BLaER1 (cell line): ENCODE results near the gene SUPT20HL1.
"Not testable (repeated sequence)": the region's sequence is repeated elsewhere in the genome, so short reads cannot be mapped to it uniquely, and the experiment has no call there.

Experiments
- H3K27ac ChIP-seq: shearing (Covaris generic); formaldehyde crosslinking; 2 replicates; pipeline ENCODE4 v1.8.1; 2022
- H3K27me3 ChIP-seq: shearing (Covaris generic); formaldehyde crosslinking; 2 replicates; pipeline ENCODE4 v1.8.1; 2022
- H3K36me3 ChIP-seq: shearing (Covaris generic); formaldehyde crosslinking; 2 replicates; pipeline ENCODE4 v1.8.1; 2022
- H3K4me1 ChIP-seq: shearing (Covaris generic); formaldehyde crosslinking; 2 replicates; pipeline ENCODE4 v1.8.1; 2022
- H3K4me2 ChIP-seq: shearing (Covaris generic); formaldehyde crosslinking; 2 replicates; pipeline ENCODE4 v1.8.1; 2022
- H3K4me3 ChIP-seq: shearing (Covaris generic); formaldehyde crosslinking; 2 replicates; pipeline ENCODE4 v1.8.1; 2022
- H3K9ac ChIP-seq: shearing (Covaris generic); formaldehyde crosslinking; 2 replicates; pipeline ENCODE4 v1.8.1; 2022
- H3K9me3 ChIP-seq: shearing (Covaris generic); formaldehyde crosslinking; 2 replicates; pipeline ENCODE4 v1.8.1; 2022
- H4K20me1 ChIP-seq: shearing (Covaris generic); formaldehyde crosslinking; 2 replicates; pipeline ENCODE4 v1.8.1; 2022
- Cebpa-rat ChIP-seq: shearing (Covaris generic); IDR thresholded peaks from 2 replicates; pipeline ENCODE4 v1.8.1; 2022

Gene SUPT20HL1

GRCh38 chrX:24377911-24378468, 17.6 kb downstream of the SUPT20HL1 start:
- no peaks in the 10 kb centered on the region for H3K9me3 ChIP-seq
- no peak overlapping the region for H3K9ac ChIP-seq
- no peaks in the 10 kb centered on the region for H3K27me3 ChIP-seq
- H3K27ac ChIP-seq = no peak overlapping the region
- H3K4me2 ChIP-seq = no peak overlapping the region
- no peak overlapping the region for H3K4me3 ChIP-seq
- no peaks in the 10 kb centered on the region for H3K36me3 ChIP-seq
- no peak for TF ChIP-seq Cebpa-rat
- no peaks in the 10 kb centered on the region for H4K20me1 ChIP-seq
- no peaks in the 10 kb centered on the region for H3K4me1 ChIP-seq

- no peak overlapping the region for H3K4me2 ChIP-seq
- H3K27me3 ChIP-seq = no peaks in the 10 kb centered on the region
- no peaks in the 10 kb centered on the region for H4K20me1 ChIP-seq
- no peak overlapping the region for H3K27ac ChIP-seq
- H3K4me3 ChIP-seq = no peak overlapping the region
- no peaks in the 10 kb centered on the region for H3K4me1 ChIP-seq
- no peak overlapping the region for H3K9ac ChIP-seq
- no peaks in the 10 kb centered on the region for H3K36me3 ChIP-seq
- no peak for TF ChIP-seq Cebpa-rat
- H3K9me3 ChIP-seq = no peaks in the 10 kb centered on the region
Observed at GRCh38 chrX:24378706-24379105, 18.3 kb downstream of the SUPT20HL1 start.

DNA sequence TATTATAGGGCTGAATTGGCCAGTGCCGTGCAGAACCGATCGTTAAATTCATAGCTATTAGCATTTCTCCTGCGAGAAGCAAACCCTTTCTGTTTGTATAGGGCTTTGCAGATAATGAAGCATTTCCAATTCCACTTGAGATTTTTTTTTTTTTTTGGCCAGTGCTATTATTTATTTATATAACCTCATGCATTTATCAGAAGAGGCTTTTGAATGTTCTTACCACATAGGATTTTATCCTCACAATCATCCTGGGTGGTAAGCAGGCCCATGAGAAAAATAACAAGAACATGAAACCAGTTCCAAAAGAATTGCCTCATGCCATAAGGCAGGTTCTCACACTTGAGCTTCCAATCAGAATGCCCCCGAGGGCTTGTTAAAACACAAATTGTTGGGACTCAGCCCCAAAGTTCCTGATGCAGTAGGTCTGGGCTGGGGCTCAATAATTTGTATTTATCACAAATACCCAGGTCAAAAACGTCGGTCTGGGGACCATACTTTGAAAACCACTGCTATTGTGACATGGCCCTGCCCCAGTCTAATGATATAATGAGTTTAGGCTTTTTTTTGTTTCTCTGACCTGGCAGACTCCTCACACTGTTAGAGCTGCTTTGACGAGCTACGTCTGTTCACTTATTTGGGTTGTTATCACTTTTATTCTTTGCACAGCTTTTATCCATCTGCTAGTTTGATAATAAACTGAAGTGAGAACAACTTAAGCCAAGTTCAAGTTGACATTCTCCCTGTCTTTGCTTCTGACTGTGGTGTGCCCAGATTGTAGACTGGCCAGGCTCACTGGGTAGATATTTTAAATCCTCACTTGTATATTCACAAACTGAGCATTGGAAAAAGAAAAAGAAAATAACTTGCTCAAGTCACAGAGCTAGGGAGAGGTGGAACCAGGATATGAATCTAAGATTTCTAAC, 20.1 kb downstream of the SUPT20HL1 start:
- Histone ChIP-seq H3K4me3 (no peak overlapping the region), H3K9me3 (no peaks in the 10 kb centered on the region), H4K20me1 (no peaks in the 10 kb centered on the region), H3K4me2 (no peak overlapping the region), H3K9ac (no peak overlapping the region), H3K36me3 (no peaks in the 10 kb centered on the region), H3K27me3 (no peaks in the 10 kb centered on the region), H3K27ac (no peak overlapping the region), H3K4me1 (no peaks in the 10 kb centered on the region)
- TF ChIP-seq Cebpa-rat = no peak

DNA sequence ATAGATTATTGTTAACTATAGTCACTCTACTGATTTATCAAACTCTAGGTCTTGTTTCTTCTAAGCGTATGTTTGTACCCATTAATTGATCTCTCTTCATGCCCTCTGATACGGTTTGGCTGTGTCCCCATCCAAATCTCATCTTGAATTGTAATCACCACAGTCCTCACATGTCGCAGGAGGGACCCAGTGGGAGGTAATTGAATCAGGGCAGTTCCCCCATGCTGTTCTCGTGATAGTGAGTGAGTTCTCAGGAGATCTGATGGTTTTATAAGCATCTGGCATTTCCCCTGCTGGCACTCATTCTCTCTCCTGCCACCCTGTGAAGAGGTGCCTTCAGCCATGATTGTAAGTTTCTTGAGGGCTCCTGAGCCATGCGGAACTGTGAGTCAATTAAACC, 21.9 kb downstream of the SUPT20HL1 start:
- not testable (repeated sequence) for H3K4me1 ChIP-seq, H3K4me3 ChIP-seq, H4K20me1 ChIP-seq

GRCh38 chrX:24387724-24388123, 27.3 kb downstream of the SUPT20HL1 start:
- H3K9me3 ChIP-seq = no peaks in the 10 kb centered on the region
- H3K4me2 ChIP-seq = no peak overlapping the region
- H3K9ac ChIP-seq = no peak overlapping the region
- H3K27me3 ChIP-seq = no peaks in the 10 kb centered on the region
- H3K4me1 ChIP-seq = no peaks in the 10 kb centered on the region
- H4K20me1 ChIP-seq = no peaks in the 10 kb centered on the region
- H3K4me3 ChIP-seq = no peak overlapping the region
- H3K36me3 ChIP-seq = no peaks in the 10 kb centered on the region
- H3K27ac ChIP-seq = no peak overlapping the region
- TF ChIP-seq Cebpa-rat = no peak

More for the DNA sequence above, 21.9 kb downstream of the SUPT20HL1 start:
- H3K9ac ChIP-seq, H3K9me3 ChIP-seq, H3K27ac ChIP-seq, H3K4me2 ChIP-seq, H3K27me3 ChIP-seq, H3K36me3 ChIP-seq: not testable (repeated sequence)

DNA sequence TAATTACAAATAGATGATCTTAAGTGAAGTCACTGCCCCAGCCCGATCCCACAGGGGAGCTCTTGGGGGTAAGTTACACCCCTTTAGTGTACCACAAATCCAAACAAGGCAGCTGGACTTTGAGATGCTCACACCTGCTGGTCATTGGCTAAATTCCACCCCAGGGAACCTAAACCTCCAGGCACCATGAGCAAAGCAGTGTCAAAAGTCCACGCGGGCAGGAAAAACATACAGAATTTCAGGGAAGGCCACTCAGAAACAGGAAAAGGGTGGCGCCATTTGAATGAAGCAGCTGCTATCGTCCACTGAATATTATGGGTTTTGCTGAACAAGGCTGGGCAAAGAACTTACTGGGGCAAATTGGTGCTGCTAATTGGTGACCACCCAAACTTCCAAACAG, 30.9 kb downstream of the SUPT20HL1 start:
- no peak for TF ChIP-seq Cebpa-rat
- Histone ChIP-seq H4K20me1 (no peaks in the 10 kb centered on the region), H3K4me3 (no peak overlapping the region), H3K27me3 (no peaks in the 10 kb centered on the region), H3K36me3 (no peaks in the 10 kb centered on the region), H3K4me1 (no peaks in the 10 kb centered on the region), H3K9me3 (no peaks in the 10 kb centered on the region), H3K9ac (no peak overlapping the region), H3K4me2 (no peak overlapping the region), H3K27ac (no peak overlapping the region)

GRCh38 chrX:24391843-24392242, 31.4 kb downstream of the SUPT20HL1 start:
- H4K20me1 ChIP-seq = no peaks in the 10 kb centered on the region
- no peak overlapping the region for H3K4me2 ChIP-seq
- H3K9me3 ChIP-seq = no peaks in the 10 kb centered on the region
- no peaks in the 10 kb centered on the region for H3K27me3 ChIP-seq
- H3K4me3 ChIP-seq = no peak overlapping the region
- no peak overlapping the region for H3K9ac ChIP-seq
- H3K27ac ChIP-seq = no peak overlapping the region
- no peaks in the 10 kb centered on the region for H3K4me1 ChIP-seq
- no peaks in the 10 kb centered on the region for H3K36me3 ChIP-seq
- TF ChIP-seq Cebpa-rat = no peak

DNA sequence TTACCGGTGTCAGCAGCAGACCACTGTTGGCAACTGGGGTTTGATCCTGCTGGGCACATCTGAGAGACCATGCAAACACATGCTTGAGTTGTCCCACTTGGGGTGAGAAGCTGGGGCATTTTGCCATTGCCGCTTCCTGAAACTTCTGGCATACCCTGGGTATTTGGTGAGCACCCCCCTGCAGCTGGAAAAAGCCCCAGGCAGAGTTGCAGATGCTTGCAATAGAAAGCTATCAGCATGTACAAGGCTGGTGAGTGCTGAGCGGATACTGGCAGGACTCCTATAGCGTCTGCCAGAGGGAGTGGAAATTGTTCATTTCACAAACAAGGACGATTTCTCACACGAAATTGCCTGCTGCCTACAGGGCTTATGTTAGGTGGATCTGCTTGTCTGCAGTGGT, 32.3 kb downstream of the SUPT20HL1 start:
- H3K36me3 ChIP-seq = no peaks in the 10 kb centered on the region
- H4K20me1 ChIP-seq = no peaks in the 10 kb centered on the region
- H3K27ac ChIP-seq = no peak overlapping the region
- no peaks in the 10 kb centered on the region for H3K27me3 ChIP-seq
- H3K4me2 ChIP-seq = no peak overlapping the region
- no peak for TF ChIP-seq Cebpa-rat
- H3K4me3 ChIP-seq = no peak overlapping the region
- no peak overlapping the region for H3K9ac ChIP-seq
- no peaks in the 10 kb centered on the region for H3K9me3 ChIP-seq
- no peaks in the 10 kb centered on the region for H3K4me1 ChIP-seq

DNA sequence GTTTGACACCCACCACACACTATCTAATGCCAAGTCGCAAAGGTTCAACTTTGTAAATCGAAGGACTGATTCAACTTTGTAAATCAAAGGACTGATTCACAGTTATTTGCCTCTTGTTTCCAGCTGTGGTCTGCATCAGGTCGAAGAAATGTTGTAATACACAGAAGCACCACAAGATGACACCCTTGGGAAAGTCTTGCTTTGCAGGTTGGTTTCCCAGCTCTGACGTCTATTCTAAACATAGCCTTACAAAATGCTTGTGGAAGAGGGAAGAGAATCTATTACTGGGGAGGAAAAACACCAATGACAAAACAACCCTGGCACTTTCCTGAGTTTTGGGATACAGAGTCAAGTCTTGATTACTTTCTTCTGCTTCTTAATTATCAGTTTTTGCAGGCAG, 35.3 kb downstream of the SUPT20HL1 start:
- H3K9ac ChIP-seq = no peak overlapping the region
- TF ChIP-seq Cebpa-rat = no peak
- no peaks in the 10 kb centered on the region for H3K9me3 ChIP-seq
- H3K4me2 ChIP-seq = no peak overlapping the region
- H3K36me3 ChIP-seq = no peaks in the 10 kb centered on the region
- no peaks in the 10 kb centered on the region for H4K20me1 ChIP-seq
- H3K27me3 ChIP-seq = no peaks in the 10 kb centered on the region
- H3K4me1 ChIP-seq = no peaks in the 10 kb centered on the region
- H3K4me3 ChIP-seq = no peak overlapping the region
- H3K27ac ChIP-seq = no peak overlapping the region

- Histone ChIP-seq H3K27ac (no peak overlapping the region), H3K36me3 (no peaks in the 10 kb centered on the region), H3K4me3 (no peak overlapping the region), H3K27me3 (no peaks in the 10 kb centered on the region), H3K4me2 (no peak overlapping the region), H3K4me1 (no peaks in the 10 kb centered on the region), H3K9me3 (no peaks in the 10 kb centered on the region), H4K20me1 (no peaks in the 10 kb centered on the region), H3K9ac (no peak overlapping the region)
- no peak for TF ChIP-seq Cebpa-rat
Observed at GRCh38 chrX:24396236-24396930, 35.9 kb downstream of the SUPT20HL1 start.
